ENCODE data around the gene C5orf46. TPM values are rescaled to one million over a fixed set of nuclear protein-coding genes. Genes with fewer than 3 reads are reported as not detected.

C5orf46 gene
- total and polyA plus RNA-seq, 10 donors, result not detected

DNA sequence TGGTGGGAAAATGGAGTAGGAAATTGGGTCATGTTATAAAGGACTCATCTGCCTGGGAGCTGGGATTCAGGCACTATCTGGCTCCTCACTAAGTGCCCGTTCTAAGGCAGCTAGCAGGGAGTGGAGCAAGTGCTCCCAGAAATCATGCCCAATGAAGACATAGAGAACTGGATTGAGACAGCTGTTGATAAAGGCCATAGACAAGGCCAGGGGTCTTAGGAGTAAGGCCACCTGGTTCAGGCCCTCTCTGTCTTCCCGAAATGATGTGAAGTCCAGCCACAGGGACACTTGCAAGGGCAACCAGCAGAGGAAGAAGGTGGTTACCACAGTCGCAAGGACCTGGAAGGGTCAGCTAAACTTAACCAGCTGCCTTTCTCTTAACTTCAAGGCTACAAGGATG is 54.8 kb downstream of the C5orf46 start:
- Histone ChIP-seq H3K9me3 (no peaks in the 10 kb centered on the region), H3K36me3 (no peaks in the 10 kb centered on the region), H3K4me1 (no peaks in the 10 kb centered on the region), H3K27me3 (replicated peaks in 1 of 7) (no peaks in the 10 kb centered on the region), H3K4me3 (no peak overlapping the region), H3K27ac (no peak overlapping the region)
- TF ChIP-seq POLR2AphosphoS5 (IDR thresholded peaks at IDR 0.05) (no peak), POLR2A (IDR thresholded peaks at IDR 0.05) (no peak)
- TF ChIP-seq, protein P1, sequence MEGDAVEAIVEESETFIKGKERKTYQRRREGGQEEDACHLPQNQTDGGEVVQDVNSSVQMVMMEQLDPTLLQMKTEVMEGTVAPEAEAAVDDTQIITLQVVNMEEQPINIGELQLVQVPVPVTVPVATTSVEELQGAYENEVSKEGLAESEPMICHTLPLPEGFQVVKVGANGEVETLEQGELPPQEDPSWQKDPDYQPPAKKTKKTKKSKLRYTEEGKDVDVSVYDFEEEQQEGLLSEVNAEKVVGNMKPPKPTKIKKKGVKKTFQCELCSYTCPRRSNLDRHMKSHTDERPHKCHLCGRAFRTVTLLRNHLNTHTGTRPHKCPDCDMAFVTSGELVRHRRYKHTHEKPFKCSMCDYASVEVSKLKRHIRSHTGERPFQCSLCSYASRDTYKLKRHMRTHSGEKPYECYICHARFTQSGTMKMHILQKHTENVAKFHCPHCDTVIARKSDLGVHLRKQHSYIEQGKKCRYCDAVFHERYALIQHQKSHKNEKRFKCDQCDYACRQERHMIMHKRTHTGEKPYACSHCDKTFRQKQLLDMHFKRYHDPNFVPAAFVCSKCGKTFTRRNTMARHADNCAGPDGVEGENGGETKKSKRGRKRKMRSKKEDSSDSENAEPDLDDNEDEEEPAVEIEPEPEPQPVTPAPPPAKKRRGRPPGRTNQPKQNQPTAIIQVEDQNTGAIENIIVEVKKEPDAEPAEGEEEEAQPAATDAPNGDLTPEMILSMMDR (IDR thresholded peaks at IDR 0.05 in 8 of 11, conservative IDR thresholded peaks at IDR 0.05 in 3 of 11), result no peak
- WGBS, 5 donors, result 85 to 99% (median 90%) methylated on average over 3 of the region's 3 CpGs
- intact Hi-C loops (cut with DNase I; ENCODE audit: low total_unique reads), result no loop called here
- no peak for DNase-seq

DNA sequence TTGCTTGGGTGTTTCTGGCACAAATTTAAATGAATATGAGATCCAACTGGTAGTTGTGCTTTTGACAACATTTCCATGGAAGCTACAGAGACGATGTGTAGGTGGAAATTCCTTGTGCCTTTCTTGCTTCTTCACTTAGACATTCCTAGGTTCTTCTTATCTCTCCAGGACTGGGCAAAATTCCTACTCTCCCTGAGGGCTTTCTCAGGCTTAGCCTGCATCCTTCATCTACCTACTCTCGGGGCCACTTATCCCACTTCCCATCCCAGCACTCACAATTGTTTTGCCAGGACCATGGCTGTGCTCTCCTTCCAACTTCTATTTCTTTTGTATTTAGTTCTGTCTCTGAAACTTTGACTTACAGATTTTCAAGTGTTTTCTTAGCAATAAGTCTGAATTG is 57.1 kb downstream of the C5orf46 start:
- DNase-seq, result no peak
- H3K27me3 ChIP-seq (replicated peaks in 1 of 7), result peaks cover 0 to 8% (median 0%) of the 10 kb centered on the region in 7 donors
- TF ChIP-seq POLR2A (IDR thresholded peaks at IDR 0.05), result no peak
- TF ChIP-seq, protein P1 (IDR thresholded peaks at IDR 0.05 in 8 of 11, conservative IDR thresholded peaks at IDR 0.05 in 3 of 11), result no peak
- TF ChIP-seq POLR2AphosphoS5 (IDR thresholded peaks at IDR 0.05), result no peak
- no peaks in the 10 kb centered on the region for H3K9me3 ChIP-seq
- H3K36me3 ChIP-seq, result no peaks in the 10 kb centered on the region
- H3K4me3 ChIP-seq, result no peak overlapping the region
- intact Hi-C loops (cut with DNase I; ENCODE audit: low total_unique reads), result no loop called here
- H3K4me1 ChIP-seq, result no peaks in the 10 kb centered on the region
- 54 to 85% (median 82%) methylated on average over 2 of the region's 2 CpGs for WGBS, 5 donors
- no peak overlapping the region for H3K27ac ChIP-seq

DNA sequence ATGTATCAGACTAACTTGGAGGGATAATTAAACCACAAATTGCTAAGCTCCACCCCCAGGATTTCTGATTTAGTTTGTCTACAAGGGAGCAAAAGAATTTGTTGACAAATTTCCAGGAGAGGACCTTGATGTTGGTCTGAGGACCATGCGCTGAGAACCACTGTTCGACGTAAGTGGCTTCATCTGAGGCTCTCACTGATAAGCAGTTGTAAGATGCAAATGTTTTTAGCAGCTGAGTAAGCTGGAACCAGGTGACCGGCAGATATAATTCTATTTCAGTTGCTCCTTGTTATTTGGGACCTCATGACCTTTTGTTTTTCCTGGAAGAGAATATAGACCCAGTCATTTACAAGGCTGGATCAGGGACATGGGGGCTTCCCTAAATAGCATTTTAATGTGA is 60.7 kb downstream of the C5orf46 start:
- H3K4me3 ChIP-seq, result no peak overlapping the region
- H3K27ac ChIP-seq, result no peak overlapping the region
- DNase-seq, result no peak
- H3K27me3 ChIP-seq (replicated peaks in 1 of 7), result peaks cover 0 to 29% (median 0%) of the 10 kb centered on the region in 7 donors
- TF ChIP-seq POLR2AphosphoS5 (IDR thresholded peaks at IDR 0.05) (no peak), POLR2A (IDR thresholded peaks at IDR 0.05) (no peak)
- TF ChIP-seq, protein P1 (IDR thresholded peaks at IDR 0.05 in 8 of 11, conservative IDR thresholded peaks at IDR 0.05 in 3 of 11), result no peak
- intact Hi-C loops (cut with DNase I; ENCODE audit: low total_unique reads), result no loop called here
- H3K4me1 ChIP-seq, result no peaks in the 10 kb centered on the region
- H3K36me3 ChIP-seq, result no peaks in the 10 kb centered on the region
- H3K9me3 ChIP-seq, result no peaks in the 10 kb centered on the region
- 88 to 95% (median 90%) methylated on average over 4 of the region's 4 CpGs for WGBS, 5 donors

DNA sequence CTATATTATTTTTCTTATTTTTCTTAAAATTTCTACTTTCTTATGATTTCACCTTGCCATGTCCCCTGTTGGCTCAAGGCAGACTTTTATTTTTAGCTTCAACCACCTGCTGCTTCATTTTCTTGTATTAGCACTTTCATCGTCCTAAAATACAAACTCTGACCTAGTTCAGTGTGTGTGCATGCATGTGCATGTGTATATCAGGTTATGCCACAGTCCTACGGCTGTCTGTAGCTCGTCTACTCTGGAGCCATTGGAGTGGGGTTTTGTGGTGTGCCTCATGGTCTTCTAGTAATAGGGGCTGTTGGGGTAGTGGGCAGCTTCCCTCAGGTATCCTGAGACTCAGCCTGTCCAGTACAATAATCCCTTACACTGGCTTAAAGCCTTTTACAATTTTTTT is 61.5 kb downstream of the C5orf46 start:
- Histone ChIP-seq H3K4me1 (no peaks in the 10 kb centered on the region), H3K27me3 (replicated peaks in 1 of 7) (peaks cover 0 to 29% (median 0%) of the 10 kb centered on the region in 7 donors), H3K4me3 (no peak overlapping the region), H3K27ac (no peak overlapping the region), H3K9me3 (no peaks in the 10 kb centered on the region), H3K36me3 (no peaks in the 10 kb centered on the region)
- DNase-seq, result no peak
- intact Hi-C loops (cut with DNase I; ENCODE audit: low total_unique reads), result no loop called here
- WGBS, 5 donors, result 45 to 62% (median 49%) methylated on average over 3 of the region's 3 CpGs
- TF ChIP-seq, protein P1 (IDR thresholded peaks at IDR 0.05 in 8 of 11, conservative IDR thresholded peaks at IDR 0.05 in 3 of 11), result no peak
- TF ChIP-seq POLR2AphosphoS5 (IDR thresholded peaks at IDR 0.05) (no peak), POLR2A (IDR thresholded peaks at IDR 0.05) (no peak)

Data from spleen (tissue), 11 donors.